Activated CD4-positive, CD25-positive, alpha-beta regulatory T cell (primary cell): ENCODE data around the gene COMMD3.
A peak's percentile ranks its signal among the peaks of the same experiment; 100 is the strongest.

Experiments used
- DNase-seq, 4 experiments: peaks; one replicate each; lab custom pipeline; 2025; lab: John Stamatoyannopoulos, UW

The COMMD3 gene

GRCh38 chr10:22319980-22320558 lies 3.9 kb downstream of the COMMD3 start:
- DNase-seq, result no peak

- peak in 3 of 4 experiments; percentile 41 to 61 (median 55) for DNase-seq
These were observed 4.5 kb downstream of the COMMD3 start, which contains the start of gene BMI1 for GRCh38 chr10:22320591-22321155. Gene BMI1, plus strand, starts transcription at chr10:22321099. Its CDS starts 5,351 bp downstream, at chr10:22326450.

GRCh38 chr10:22321156-22321923 lies 5.2 kb downstream of the COMMD3 start:
- peak; percentile 41 to 61 (median 50) for DNase-seq

GRCh38 chr10:22321924-22322640 lies 5.9 kb downstream of the COMMD3 start:
- peak in 1 of 4 experiments; percentile 20 for DNase-seq

- DNase-seq, result no peak
These were observed 6.5 kb downstream of the COMMD3 start for GRCh38 chr10:22322641-22323160.

- no peak for DNase-seq
These were observed 7.5 kb downstream of the COMMD3 start for GRCh38 chr10:22323538-22324305.

GRCh38 chr10:22324413-22324812 lies 8.2 kb downstream of the COMMD3 start:
- no peak for DNase-seq

GRCh38 chr10:22324893-22325271 lies 8.7 kb downstream of the COMMD3 start:
- no peak for DNase-seq

- DNase-seq, result peak in 3 of 4 experiments; percentile 24 to 55 (median 39)
These were observed 9.3 kb downstream of the COMMD3 start for GRCh38 chr10:22325272-22326144.

GRCh38 chr10:22326145-22326702 lies 10.0 kb downstream of the COMMD3 start:
- DNase-seq, result no peak

GRCh38 chr10:22329150-22329549 lies 13.0 kb downstream of the COMMD3 start:
- DNase-seq, result no peak

GRCh38 chr10:22332116-22332692 lies 16.0 kb downstream of the COMMD3 start:
- DNase-seq, result no peak

- no peak for DNase-seq
These were observed 17.2 kb downstream of the COMMD3 start for GRCh38 chr10:22333167-22333974.

- DNase-seq, result no peak
These were observed 17.7 kb downstream of the COMMD3 start for GRCh38 chr10:22333975-22334282.

GRCh38 chr10:22334414-22335172 lies 18.4 kb downstream of the COMMD3 start:
- DNase-seq, result no peak

- DNase-seq, result peak in 3 of 4 experiments; percentile 26 to 46 (median 29)
These were observed 19.2 kb downstream of the COMMD3 start for GRCh38 chr10:22335173-22335933.

- DNase-seq, result no peak
These were observed 22.2 kb downstream of the COMMD3 start for GRCh38 chr10:22338185-22338900.
